GM19328 (cell line): ENCODE results near the gene ATP1B1.
"Not testable (repeated sequence)": the region's sequence is repeated elsewhere in the genome, so short reads cannot be mapped to it uniquely, and the experiment has no call there.

Experiments used
- ATAC-seq: cut with Tn5 transposase; IDR thresholded peaks from one replicate; pipeline ENCODE4 v1.9.1; 2021; ENCODE audit warnings: mild to moderate bottlenecking, moderate library complexity; ENCODE audit not compliant: unreplicated experiment

Gene ATP1B1

DNA sequence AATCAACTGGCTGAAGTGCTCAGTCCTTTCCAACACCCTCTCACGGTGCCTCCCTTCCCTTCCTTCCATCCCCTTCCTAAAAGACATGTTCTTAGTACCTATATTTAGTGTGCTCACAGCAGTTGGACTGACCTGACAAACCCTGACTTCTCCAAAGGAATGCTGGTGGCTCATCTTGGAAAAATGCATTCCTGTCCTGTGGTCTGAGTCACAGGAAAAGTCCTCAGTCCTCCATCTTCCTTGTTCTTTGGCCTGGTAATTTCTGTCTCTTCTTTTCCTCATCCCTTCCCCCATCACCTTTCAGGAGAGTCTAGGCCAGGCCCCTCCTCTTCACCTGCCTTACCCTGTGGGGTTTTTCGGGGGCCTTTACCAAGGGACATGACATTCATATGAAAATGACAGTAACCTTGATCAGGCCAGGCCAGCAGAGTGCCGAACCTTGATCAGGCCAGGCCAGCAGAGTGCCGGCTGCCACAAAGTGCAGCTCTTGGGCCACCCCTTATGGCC, 7.2 kb downstream of the ATP1B1 start:
- no peak for ATAC-seq

DNA sequence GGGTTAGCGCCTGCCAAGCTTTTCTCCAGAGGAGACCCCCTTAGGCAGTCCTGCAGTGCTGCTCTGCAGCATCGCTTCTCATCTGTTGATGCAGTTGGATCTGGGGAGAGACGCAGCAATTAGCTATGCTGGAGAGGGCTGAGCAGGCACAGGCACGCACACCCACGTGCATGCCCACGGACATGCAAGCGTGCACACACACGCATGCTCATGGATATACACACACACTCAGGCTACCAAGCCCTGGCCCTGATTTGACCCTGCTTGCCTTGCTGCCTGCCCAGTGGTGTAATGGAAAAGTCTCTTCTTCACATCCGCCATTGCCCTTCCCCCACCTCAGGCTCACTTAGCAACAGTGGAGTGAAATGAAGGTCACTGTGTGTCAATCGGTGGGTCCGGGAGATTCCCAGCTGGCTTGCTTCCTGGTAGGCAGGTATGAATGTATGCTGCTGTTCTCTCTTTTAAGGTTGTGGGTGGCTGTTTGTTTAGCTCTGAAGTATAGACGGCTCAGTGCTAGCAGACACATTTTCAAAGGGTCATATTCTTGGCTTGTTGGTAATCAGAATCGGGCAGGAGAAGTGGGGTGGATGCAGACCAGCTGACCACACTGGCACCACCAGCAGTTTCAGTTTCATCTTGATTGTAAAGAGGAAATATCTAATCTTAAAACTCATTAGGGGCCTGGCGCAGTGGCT, 9.5 kb downstream of the ATP1B1 start:
- no peak for ATAC-seq

DNA sequence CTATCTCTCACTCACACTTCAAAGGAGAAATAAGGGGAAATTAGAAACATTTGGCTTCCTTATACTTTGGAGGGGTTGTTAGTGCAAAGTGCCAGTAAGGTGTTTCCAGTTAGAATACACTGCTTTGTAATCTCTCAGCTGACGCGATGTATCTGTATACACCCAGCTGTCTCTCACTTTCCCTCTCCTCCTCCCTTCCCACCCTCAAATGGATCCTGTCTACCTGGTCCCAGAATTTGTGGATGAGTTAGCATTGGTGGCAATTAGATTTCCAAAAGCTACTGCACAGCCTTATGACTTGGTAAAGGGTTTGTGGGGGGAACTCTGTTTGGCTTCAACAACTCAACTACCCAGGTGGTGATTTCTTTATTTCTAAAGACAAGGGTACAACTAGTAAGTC, 10.5 kb downstream of the ATP1B1 start:
- no peak for ATAC-seq

DNA sequence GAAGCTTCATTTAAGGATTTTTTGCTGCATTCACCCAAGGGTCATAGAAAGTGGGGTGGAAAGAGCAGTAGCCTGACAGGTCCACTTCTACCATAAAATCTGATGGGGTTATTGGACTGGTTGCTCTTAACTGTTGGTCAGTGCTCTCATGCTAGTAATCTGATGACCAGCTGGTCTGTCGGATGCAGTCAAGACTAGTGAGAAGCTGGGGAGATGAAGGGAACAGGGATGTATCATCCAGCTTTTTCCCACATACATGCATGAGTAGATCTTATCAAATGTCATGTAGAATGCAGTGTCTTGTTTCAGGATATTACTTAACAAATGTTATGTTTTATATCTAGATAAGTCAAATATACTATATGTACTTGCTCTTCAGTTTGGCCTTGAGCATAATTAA, 11.1 kb downstream of the ATP1B1 start:
- ATAC-seq, result no peak

DNA sequence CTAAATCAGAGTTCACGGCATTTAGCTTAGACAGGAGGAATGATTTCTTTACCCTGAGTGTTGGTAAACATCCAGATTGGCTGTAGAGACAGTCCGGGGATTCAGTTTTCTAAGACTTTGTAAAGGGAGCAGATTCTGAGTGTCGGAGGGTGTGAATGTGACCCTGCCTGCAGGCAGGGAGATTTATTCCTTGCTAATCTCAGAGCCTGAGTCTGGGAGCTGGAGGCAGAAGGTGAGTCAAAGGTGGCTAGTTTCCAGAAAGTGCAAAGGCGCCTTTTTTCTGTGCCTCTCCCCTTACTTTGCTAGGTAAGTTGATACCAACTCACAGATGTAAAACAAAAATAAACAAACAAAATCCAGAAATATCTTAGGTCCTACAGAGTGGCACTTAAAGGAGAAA, 11.7 kb downstream of the ATP1B1 start:
- ATAC-seq, result no peak

DNA sequence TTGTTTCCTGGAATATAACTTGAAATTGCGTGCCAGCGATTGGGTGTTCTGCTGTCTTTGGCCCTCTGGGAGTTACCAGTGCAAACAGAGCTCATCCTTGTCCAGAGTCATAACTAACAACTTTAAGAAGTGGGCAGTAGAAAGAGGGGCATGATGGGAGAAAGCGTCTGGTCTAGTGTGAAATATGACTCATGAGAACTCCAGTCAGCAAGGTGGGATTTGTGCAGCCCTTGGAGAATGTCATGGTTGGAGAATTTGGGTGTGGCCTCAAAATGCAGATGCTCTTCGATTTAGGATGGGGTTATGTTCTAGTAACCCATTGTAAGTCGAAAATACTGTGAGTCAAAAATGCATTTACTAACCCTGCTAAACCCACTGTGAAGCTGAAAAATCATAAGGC, 12.9 kb downstream of the ATP1B1 start:
- no peak for ATAC-seq

DNA sequence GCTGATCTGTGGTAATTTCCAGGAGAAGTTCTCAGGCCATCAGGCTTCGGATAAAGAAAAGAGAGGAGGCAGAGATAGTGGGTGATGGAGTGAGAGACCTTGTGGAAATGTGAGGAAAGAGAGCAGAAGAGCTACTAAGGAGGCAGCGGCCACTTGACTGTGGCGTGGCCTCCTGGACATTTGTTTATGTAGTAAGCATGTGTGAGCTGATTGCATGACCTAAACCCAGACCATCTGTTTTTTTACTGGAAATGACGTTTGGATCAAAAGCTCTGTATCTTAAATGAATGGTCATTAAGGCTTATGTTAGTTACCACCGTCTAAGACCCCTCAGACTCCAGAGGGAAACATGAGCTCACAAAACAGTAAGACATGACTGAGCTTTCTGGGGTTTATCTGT, 13.6 kb downstream of the ATP1B1 start:
- no peak for ATAC-seq

DNA sequence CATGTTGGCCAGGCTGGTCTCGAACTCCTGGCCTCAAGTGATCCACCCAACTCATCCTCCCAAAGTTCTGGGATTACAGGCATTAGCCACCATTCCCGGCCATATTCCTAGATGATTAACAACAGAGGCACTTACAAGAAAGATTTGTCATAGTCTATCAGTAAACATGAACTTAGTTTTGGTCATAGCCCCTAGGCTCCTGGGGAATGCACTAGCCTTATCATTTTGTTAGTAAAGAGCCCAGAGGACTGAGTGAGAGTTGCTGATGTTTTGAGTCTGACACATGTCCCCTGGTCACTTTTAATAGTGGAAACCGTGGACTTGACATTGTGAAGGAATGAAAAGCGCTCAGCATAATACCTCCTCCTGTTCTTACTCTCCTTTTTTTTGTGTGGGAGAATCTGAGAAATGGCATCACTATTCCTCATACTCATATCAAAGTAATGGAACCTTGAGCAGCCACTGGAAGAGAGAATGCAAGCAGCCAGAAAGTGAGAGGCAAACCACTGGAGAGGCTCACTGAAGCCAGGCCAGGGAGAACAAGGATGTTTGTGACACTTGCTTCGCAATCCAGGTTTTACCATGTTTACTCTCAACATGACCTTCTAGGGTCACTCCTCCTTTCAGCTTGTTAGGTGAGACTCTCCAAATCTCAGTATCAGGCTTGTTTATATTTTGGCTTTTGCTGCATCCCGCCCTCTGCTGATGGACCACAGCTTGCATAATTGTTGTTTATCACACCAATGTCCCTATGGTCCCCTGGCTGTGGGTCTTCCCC, 14.8 kb downstream of the ATP1B1 start:
- no peak for ATAC-seq

DNA sequence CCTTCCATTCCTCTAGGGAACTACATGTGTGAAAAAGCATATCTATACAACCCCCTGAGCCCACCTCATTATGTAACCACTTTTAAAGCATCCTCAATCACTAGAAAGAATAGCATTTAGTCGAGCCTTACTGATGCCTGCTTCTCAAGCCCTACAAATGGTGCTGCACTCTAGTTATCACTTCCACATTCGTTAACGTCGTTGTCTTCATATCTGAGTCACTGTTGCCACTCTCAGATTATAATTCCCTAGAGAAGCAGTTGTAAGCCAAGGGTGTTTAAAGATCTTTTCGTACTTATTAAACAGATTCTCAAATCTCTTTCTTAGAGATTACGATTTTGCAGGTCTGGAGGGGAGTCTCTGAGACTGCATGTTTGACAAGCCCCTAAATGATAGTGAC, 16.5 kb downstream of the ATP1B1 start:
- no peak for ATAC-seq

DNA sequence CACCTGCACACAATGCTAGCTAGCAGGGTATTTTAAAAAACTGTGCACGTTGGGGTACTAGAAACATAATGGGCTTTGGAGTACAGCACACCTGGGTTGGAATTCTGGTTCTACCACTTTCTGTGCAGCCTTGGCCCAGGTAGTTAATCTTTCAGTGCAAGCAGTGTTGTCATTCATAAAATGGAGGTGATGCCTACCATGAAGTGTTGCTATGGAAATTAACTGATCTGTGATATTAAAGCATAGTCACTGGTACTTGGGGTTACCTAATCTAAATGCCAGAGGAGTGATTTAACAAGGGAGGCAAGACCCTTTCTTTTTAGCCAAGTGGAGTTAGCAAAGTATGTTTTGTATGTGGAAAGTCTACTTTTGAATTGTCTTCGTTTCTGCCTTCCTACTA, 18.0 kb downstream of the ATP1B1 start:
- no peak for ATAC-seq

DNA sequence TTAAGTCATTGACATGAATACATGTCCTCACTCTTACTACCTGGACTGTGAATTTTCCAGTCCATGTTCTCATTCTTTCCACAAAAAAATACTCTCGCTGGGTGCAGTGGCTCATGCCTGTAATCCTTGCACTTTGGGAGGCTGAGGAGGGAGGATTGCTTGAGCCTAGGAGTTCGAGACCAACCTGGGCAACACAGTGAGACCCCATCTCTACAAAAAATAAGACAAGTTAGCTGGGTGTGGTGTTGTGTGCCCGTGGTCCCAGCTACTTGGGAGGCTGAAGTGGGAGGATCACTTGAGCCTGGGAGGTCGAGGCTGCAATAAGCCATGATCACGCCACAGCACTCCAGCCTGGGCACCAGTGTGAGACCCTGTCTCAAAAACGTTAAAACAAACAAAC, 19.1 kb downstream of the ATP1B1 start:
- ATAC-seq, result not testable (repeated sequence)

DNA sequence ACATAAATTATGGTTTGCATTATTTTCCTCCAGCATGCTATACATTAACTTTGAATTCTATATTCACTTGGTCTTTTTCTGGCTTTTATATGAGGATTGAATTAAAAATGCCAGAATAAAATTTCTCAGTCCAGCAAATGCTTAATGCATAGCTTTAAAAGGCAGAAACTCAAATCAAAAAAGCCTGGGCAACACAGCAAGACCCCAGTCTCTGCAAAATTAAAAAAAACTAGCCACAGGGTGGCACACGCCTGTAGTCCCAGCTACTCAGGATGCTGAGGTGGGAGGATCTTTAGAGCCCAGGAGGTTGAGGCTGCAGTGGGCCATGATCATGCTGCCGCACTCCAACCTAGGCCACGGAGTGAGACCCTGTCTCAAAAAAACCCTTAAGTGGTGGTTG, 19.8 kb downstream of the ATP1B1 start:
- ATAC-seq, result no peak

DNA sequence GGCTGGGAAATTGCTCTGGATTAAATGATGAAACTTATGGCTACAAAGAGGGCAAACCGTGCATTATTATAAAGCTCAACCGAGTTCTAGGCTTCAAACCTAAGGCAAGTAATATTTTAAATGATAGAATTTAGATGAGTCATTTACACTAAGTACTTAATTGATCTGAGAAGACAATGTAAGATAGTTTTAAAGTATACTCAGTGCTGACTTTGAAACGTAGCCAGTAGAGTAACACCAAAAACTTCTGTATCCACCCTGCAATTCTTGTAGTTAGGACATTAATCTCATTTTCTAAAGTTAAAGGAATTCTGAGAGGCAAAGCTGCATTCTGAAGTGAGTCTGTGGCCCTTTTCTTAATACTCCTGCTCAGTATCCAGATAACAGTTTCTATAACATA, 20.8 kb downstream of the ATP1B1 start:
- no peak for ATAC-seq

DNA sequence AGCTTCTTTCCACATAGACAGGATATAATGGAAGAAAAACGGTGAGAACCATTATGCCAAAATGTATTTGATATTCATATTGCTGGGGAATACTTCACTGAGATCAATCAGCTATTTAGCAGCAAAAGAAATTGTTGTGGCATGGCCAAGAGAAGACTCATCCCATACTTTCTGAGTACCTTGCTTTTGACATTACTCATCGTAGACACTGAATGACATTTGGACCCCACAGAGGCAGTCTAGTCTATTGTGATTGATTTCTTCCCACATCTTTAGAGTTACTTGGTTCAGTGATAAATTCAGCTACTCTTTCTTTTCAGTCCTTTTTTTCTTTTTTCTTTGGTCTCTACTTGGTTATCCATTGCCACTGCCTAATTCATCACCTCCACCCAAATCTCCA, 22.1 kb downstream of the ATP1B1 start:
- ATAC-seq, result no peak

DNA sequence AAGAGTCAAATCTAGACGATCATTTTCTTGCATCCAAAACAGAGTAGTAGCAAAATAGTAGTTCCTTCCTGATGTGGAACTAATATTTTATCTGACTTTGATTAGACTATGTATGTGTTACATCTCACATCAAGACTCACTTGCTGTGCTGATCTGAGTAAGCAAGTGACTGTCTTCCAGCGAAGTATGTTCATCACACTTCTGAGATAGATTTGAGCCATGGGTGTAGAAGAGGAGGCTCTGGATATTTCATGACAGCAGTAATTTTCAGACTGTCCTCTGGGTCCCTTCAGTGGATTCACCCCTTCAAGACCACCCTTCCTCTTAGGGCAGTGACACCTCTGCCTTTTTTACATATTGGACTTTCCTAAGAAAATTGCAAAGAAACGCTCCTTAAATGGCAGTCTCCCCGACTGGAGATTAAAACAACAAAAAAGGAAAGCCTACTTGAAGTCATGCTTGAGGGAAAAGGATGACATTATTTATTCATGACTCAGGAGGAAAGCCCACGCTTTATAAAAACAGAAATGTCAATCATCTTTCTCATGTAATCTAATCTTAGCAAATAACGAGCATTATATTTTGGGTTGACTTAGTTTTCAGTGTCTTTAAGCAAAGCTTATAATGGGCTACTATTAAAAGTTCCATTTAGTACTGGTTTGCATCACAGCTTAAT, 22.8 kb downstream of the ATP1B1 start:
- no peak for ATAC-seq

DNA sequence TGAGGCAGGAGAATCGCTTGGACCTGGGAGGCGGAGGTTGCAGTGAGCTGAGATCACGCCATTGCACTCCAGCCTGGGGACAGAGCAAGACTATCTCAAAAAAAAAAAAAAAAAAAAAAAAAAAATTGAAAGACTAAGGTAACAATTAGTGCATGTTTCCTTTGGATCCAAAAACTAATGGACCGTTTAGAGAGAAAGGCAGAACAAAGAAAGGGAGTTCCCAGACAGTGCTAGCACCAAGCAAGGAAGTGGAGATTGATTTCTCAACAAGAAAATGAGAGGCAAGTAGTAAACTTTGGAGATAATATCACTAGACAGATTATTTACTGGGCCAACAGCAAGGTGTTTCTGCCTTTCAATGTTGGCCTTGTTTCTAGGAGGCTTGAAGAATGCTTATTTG, 24.2 kb downstream of the ATP1B1 start:
- no peak for ATAC-seq

DNA sequence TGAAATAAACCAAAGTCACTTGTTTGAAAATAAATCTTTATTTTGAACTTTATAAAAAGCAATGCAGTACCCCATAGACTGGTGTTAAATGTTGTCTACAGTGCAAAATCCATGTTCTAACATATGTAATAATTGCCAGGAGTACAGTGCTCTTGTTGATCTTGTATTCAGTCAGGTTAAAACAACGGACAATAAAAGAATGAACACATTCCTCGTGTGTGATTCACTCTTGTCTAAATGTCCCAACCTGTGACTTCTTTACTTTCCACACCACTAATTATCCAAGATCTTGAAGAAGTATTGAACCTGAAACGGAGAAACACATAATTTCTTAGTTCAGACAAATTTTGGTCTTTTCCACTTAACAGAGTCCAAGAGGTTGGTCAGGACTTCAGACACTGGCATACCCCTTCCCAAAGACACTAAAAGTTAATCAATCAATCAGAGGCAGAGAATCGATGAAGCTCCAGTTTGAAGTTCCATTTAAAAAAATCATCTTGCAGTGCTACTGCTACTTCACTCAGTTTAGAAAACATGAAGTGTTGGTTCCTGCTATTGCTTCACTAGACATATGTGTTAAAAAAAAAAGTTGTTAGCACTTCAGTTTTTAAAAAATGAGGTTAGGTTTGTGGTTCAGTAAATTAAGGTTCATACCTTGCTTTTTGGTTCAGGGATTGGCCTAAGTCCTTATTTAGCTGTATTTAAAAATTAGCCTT, 26.2 kb downstream of the ATP1B1 start:
- no peak for ATAC-seq

DNA sequence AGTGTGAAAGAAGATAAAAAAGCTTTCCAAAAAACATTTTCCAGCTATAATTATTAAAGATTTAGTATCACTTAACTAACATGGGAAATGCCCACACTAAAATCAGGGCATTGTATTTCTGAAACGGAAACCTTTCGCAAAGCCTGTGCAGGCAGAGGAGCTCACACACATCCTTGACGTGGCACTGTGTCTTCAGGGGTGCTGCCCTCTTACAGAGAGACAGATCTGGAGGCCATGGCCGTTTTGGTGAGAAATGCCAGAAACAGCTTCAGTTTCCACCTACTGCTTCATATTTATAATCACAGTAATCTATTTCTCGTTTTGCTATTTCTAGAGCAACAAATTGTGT, 26.7 kb downstream of the ATP1B1 start:
- no peak for ATAC-seq

DNA sequence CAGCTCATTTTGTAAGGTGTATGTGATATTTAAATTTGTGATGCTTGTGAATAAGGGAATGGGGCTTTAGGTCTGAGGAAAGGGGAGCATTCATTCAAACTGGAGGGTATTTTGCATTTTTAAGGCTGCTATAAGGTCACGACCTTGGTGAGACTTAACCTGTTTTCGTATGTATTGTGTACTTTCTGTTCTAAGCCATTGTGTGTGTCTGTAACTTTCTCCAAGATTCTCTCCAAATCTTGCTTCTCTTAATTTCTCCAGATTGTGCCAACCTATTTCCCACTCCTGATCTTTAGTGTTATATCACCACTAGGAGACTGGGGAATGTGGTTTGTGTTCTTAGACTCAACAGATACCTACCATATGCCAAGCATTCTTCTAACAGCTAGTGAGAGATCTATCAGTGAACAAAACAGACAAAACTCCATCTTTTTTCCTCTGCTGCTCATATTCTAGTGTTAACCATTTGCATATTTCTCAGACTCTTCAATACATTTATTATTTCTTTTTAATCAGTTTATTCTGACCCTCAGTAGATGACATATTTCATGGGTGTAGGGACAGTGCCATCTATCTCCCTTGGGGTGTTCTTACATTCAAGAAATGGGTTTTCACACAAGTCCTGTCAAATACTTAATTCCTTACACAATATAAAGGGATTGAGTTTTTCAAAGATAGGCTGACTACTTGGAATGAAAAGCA, 27.5 kb downstream of the ATP1B1 start:
- no peak for ATAC-seq

DNA sequence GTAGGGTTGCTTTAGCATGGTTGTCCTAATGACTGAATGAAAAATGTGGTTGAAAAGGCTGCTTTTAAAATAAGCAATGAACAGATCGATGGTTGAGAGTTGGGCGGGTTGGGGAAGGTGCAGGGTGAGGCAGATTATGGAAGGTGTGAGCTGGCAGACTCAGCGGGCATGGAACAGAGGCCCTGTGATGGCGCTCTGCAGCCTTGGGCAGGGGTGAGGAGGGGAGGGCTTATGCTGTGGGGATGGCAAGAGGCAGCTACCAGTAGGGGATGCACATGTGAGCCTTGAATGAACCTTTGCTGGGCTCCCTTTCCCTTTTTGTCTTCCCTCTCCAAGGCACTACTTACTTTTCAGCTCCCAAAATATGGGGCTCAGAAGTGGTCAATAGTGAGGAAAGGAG, 30.9 kb downstream of the ATP1B1 start:
- no peak for ATAC-seq
